PC-3 (cell line): ENCODE results near the gene LAMA2. TPM values are rescaled to one million over a fixed set of nuclear protein-coding genes. Genes with fewer than 3 reads are reported as not detected.

Experiments
- ATAC-seq: fragments of 200-7000 bp; cut with Tn5 transposase; 2 replicates; pipeline ENCODE4 v1.9.1; 2020; ENCODE audit warnings: mild to moderate bottlenecking, moderate library complexity
- BruUV-seq: library from RNA; stranded (reverse); fragments of 400-500 nt; replicated peaks from 2 replicates; lab custom pipeline; 2021; lab: Mats Ljungman, UMichigan
- CTCF ChIA-PET: fragments of 300-600 bp; sonication (Branson Sonifier 250); formaldehyde crosslinking; loops from one replicate; lab custom pipeline; 2022; ENCODE audit warnings: antibody characterized with exemption; lab: Charles Lee
- POLR2A ChIA-PET: fragments of 300-600 bp; sonication (Branson Sonifier 250); formaldehyde crosslinking; loops from one replicate; lab custom pipeline; 2022; ENCODE audit warnings: antibody characterized with exemption; ENCODE audit not compliant: unreplicated experiment; lab: Charles Lee
- DNase-seq: peaks from one replicate; pipeline ENCODE4 v3.0.0-alpha.2; 2015
- H2AFZ ChIP-seq: fragments of 300-600 bp; sonication (generic); 2 replicates; pipeline ENCODE4 v1.6.0; 2016; ENCODE audit warnings: antibody characterized with exemption, low read length
- H3F3A ChIP-seq: fragments of 300-600 bp; sonication (generic); one replicate; pipeline ENCODE4 v1.6.0; 2017; ENCODE audit warnings: antibody characterized with exemption, low read length, control low read depth, mild to moderate bottlenecking; ENCODE audit not compliant: unreplicated experiment
- H3K27ac ChIP-seq: fragments of 300-600 bp; sonication (generic); 2 replicates; pipeline ENCODE4 v1.5.1; 2016; ENCODE audit warnings: mild to moderate bottlenecking, low read length
- H3K27me3 ChIP-seq: fragments of 300-600 bp; sonication (generic); 2 replicates; pipeline ENCODE4 v1.6.1; 2016; ENCODE audit warnings: low read length, mixed read lengths
- H3K36me3 ChIP-seq: fragments of 300-600 bp; sonication (generic); 2 replicates; pipeline ENCODE4 v1.6.1; 2016; ENCODE audit warnings: low read depth, mixed run types, low read length, mixed read lengths
- H3K4me1 ChIP-seq: fragments of 300-600 bp; sonication (generic); 2 replicates; pipeline ENCODE4 v1.5.1; 2016; ENCODE audit warnings: low read length; ENCODE audit not compliant: insufficient read depth
- H3K4me2 ChIP-seq: fragments of 300-600 bp; sonication (generic); 2 replicates; pipeline ENCODE4 v1.6.0; 2016; ENCODE audit warnings: low read length
- H3K4me3 ChIP-seq: fragments of 300-600 bp; sonication (generic); 2 replicates; pipeline ENCODE4 v1.5.1; 2016; ENCODE audit warnings: mild to moderate bottlenecking, low read length, mixed read lengths
- H3K79me2 ChIP-seq: fragments of 300-600 bp; sonication (generic); 2 replicates; pipeline ENCODE4 v1.6.1; 2017; ENCODE audit warnings: low read length, mixed read lengths
- H3K9ac ChIP-seq: fragments of 300-600 bp; sonication (generic); 2 replicates; pipeline ENCODE4 v1.6.0; 2016; ENCODE audit warnings: mild to moderate bottlenecking, low read length
- H3K9me2 ChIP-seq: fragments of 300-600 bp; sonication (generic); replicated peaks from 2 replicates; pipeline ENCODE4 v1.6.1; 2016; ENCODE audit warnings: mixed run types, low read length, mixed read lengths
- H3K9me3 ChIP-seq: fragments of 300-600 bp; sonication (generic); 2 replicates; pipeline ENCODE4 v1.6.1; 2016; ENCODE audit warnings: low read length, mixed read lengths
- H4K20me1 ChIP-seq: fragments of 300-600 bp; sonication (generic); 2 replicates; pipeline ENCODE4 v1.6.1; 2016; ENCODE audit warnings: low read length, mixed read lengths
- EZH2 ChIP-seq: fragments of 300-600 bp; sonication (generic); IDR thresholded peaks from one replicate; pipeline ENCODE4 v1.6.1; 2017; ENCODE audit warnings: antibody characterized with exemption, mild to moderate bottlenecking, low read length; ENCODE audit not compliant: unreplicated experiment
- EZH2phosphoT487 ChIP-seq: fragments of 300-600 bp; sonication (generic); IDR thresholded peaks from 2 replicates; pipeline ENCODE4 v1.6.1; 2018; ENCODE audit warnings: mild to moderate bottlenecking, antibody characterized with exemption, low read length, borderline replicate concordance
- intact Hi-C: fragments of 100-400 bp; cut with micrococcal nuclease; formaldehyde crosslinking; loops from 2 replicates; pipeline ENCODE4 v1.9.0; 2023
- total RNA-seq: library from RNA; depleted of rRNA; stranded (reverse); fragments of >200 nt; gene quantifications from 2 replicates; pipeline ENCODE4 v1.2.3, GENCODE V29; 2014
- TF ChIP-seq, protein P1 (sequence below): fragments of 300-600 bp; sonication (generic); conservative IDR thresholded peaks from 2 replicates; pipeline ENCODE4 v1.5.1; 2017; ENCODE audit warnings: antibody characterized with exemption, low read depth, mild to moderate bottlenecking, low read length

The LAMA2 gene
- total RNA-seq, 1 experiment from 2014 or later = 0.22 TPM

DNA sequence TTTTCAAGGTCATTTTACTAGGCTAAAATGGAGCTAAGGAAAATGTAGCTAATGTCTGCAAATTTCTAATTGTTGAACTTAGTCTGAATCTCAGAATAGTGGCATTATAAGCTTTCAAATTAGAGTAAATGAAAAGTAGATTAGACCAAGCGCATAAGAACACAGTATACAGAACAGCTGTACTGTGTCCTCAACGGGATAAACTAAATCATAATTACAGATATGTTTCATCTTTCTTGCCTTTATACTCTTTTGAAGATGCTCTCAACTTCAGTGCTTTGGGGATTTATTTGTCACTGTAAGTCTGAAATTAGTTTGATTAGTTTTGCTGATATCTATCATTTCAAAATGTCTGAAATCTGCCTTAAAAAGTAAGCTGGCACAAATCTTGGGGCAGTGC, 305.4 kb downstream of the LAMA2 start:
- POLR2A ChIA-PET = no interaction called here
- Histone ChIP-seq H4K20me1 (no peaks in the 10 kb centered on the region), H3K9ac (no peak overlapping the region), H3F3A (no peaks in the 10 kb centered on the region), H3K36me3 (no peaks in the 10 kb centered on the region), H3K4me3 (no peak overlapping the region), H2AFZ (no peak overlapping the region), H3K9me3 (no peaks in the 10 kb centered on the region), H3K27ac (no peak overlapping the region), H3K79me2 (no peaks in the 10 kb centered on the region), H3K4me1 (peaks cover 26% of the 10 kb centered on the region), H3K4me2 (no peak overlapping the region), H3K9me2 (no peaks in the 10 kb centered on the region), H3K27me3 (no peaks in the 10 kb centered on the region)
- no peak for ATAC-seq
- intact Hi-C loops = no loop called here
- CTCF ChIA-PET = no interaction called here
- no peak for DNase-seq
- TF ChIP-seq, protein P1, sequence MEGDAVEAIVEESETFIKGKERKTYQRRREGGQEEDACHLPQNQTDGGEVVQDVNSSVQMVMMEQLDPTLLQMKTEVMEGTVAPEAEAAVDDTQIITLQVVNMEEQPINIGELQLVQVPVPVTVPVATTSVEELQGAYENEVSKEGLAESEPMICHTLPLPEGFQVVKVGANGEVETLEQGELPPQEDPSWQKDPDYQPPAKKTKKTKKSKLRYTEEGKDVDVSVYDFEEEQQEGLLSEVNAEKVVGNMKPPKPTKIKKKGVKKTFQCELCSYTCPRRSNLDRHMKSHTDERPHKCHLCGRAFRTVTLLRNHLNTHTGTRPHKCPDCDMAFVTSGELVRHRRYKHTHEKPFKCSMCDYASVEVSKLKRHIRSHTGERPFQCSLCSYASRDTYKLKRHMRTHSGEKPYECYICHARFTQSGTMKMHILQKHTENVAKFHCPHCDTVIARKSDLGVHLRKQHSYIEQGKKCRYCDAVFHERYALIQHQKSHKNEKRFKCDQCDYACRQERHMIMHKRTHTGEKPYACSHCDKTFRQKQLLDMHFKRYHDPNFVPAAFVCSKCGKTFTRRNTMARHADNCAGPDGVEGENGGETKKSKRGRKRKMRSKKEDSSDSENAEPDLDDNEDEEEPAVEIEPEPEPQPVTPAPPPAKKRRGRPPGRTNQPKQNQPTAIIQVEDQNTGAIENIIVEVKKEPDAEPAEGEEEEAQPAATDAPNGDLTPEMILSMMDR = no peak
- no peak for TF ChIP-seq EZH2phosphoT487
- no peak for TF ChIP-seq EZH2
- no TSS peak for BruUV-seq

DNA sequence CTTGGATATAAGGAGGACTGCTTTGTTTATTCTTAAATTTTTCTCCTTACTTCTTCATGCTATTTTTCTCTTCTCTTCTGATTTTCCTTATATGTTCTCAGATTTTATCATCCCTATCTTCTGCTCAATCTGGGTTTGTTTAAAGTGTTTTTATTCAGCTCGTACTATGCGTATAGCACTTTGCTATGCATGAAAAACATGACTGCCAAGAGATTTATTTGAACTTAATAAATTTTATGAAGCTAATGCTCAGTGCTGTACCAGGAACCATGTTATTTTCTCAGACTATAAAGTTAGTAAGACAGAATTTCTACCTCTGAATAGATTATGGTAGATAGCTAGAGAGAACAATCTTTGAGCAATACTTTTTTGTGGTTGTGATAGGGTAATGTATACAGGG, 305.9 kb downstream of the LAMA2 start:
- Histone ChIP-seq H3F3A (no peaks in the 10 kb centered on the region), H3K79me2 (no peaks in the 10 kb centered on the region), H3K36me3 (no peaks in the 10 kb centered on the region), H3K9me2 (no peaks in the 10 kb centered on the region), H3K27me3 (no peaks in the 10 kb centered on the region), H3K9ac (no peak overlapping the region), H3K4me3 (no peak overlapping the region), H2AFZ (no peak overlapping the region), H3K27ac (no peak overlapping the region), H3K4me1 (peaks cover 23% of the 10 kb centered on the region), H3K9me3 (no peaks in the 10 kb centered on the region), H3K4me2 (no peak overlapping the region), H4K20me1 (no peaks in the 10 kb centered on the region)
- intact Hi-C loops = no loop called here
- DNase-seq (no peak), ATAC-seq (no peak)
- ChIA-PET CTCF (no interaction called here), POLR2A (no interaction called here)
- no TSS peak for BruUV-seq
- TF ChIP-seq EZH2 (no peak), EZH2phosphoT487 (no peak)
- TF ChIP-seq, protein P1 = no peak

DNA sequence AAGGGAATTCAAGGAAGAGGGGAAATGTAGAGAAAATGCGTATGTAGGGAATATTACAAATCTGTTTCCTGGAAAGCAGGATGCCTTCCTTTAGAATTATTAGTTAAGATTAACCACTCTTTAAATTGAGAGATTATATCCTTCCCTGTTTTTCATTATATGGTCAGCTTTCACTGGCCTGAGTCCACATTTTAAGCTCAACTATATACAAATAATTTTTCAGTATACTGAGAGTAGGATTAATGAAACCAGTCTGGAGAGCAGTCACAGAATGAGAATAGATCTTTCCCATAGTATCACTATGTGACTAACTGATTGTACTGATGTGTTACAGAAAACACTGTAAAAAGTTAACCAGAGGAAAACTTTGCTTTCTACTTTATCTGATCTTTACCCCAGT, 306.3 kb downstream of the LAMA2 start:
- POLR2A ChIA-PET = no interaction called here
- intact Hi-C loops = no loop called here

More for the DNA sequence above, 306.3 kb downstream of the LAMA2 start:
- CTCF ChIA-PET = no interaction called here
- Histone ChIP-seq H3K4me2 (no peak overlapping the region), H3K27me3 (no peaks in the 10 kb centered on the region), H3K79me2 (no peaks in the 10 kb centered on the region), H3K9me2 (no peaks in the 10 kb centered on the region), H3F3A (no peaks in the 10 kb centered on the region), H3K9ac (no peak overlapping the region), H3K4me1 (peaks cover 18% of the 10 kb centered on the region), H3K9me3 (no peaks in the 10 kb centered on the region), H3K36me3 (no peaks in the 10 kb centered on the region), H2AFZ (no peak overlapping the region), H3K27ac (no peak overlapping the region), H4K20me1 (no peaks in the 10 kb centered on the region), H3K4me3 (no peak overlapping the region)
- TF ChIP-seq, protein P1 = no peak
- no peak for TF ChIP-seq EZH2
- TF ChIP-seq EZH2phosphoT487 = no peak
- BruUV-seq = no TSS peak
- DNase-seq (no peak), ATAC-seq (no peak)
